A549 treated with dexamethasone at 1 μM for 4 hours (cell line): Measurements from ENCODE around the gene TMX1. TPM values are rescaled to one million over a fixed set of nuclear protein-coding genes. Genes with fewer than 3 reads are reported as not detected.

Experiments used
- total RNA-seq: library from RNA; stranded (reverse); fragments of 200-300 nt; extraction: Qiagen RNA extraction; gene quantifications from 5 replicates; pipeline ENCODE4 v1.2.3, GENCODE V29; 2022

Gene TMX1
- 36.0 to 49.7 TPM (median 42.6 TPM) in 5 replicates for total RNA-seq

GRCh38 chr14:51239813-51240803 is at the start of gene TMX1:
TSS of gene TMX1 (plus strand) at chr14:51240247. CDS start at chr14:51240293, 46 bp downstream.

Other genes with a start within 250 kb of the TMX1 start
- gene TRIM9, start 145.1 kb upstream of the TMX1 start, total RNA-seq = 9.3 to 17.1 TPM (median 15.5 TPM) in 5 replicates